ENCODE data around the gene SPRED2. TPM values are rescaled to one million over a fixed set of nuclear protein-coding genes. Genes with fewer than 3 reads are reported as not detected.

SPRED2 gene
- total RNA-seq, 1 donor from 2014 or later: 46.3 TPM

DNA sequence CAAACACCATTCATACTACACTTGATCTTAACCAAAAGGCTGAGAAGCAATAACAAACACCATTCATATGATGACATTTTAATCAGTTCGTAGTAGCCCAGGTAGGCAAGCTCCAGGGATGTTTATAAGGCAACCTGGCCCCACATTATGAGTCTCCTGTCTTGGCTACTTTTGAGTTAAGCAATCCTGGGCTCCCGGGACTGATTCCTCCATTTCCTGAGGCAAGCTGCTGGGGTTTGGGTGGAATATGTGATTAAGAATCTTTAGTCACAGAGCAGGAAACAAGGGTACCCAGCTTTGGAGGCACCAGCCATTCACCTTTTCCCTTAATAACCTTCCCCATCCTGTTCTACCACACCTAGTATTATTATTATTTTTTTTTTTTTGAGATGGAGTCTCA lies 24.5 kb upstream of the SPRED2 start:
- no peaks in the 10 kb centered on the region for H3K36me3 Mint-ChIP-seq (ENCODE audit: unreplicated experiment)
- H3K9me3 Mint-ChIP-seq (ENCODE audit: unreplicated experiment): no peaks in the 10 kb centered on the region
- H3K27ac Mint-ChIP-seq (ENCODE audit: unreplicated experiment): no peak overlapping the region
- no peak overlapping the region for H3K4me3 Mint-ChIP-seq (ENCODE audit: unreplicated experiment)
- TF ChIP-seq, protein P1, sequence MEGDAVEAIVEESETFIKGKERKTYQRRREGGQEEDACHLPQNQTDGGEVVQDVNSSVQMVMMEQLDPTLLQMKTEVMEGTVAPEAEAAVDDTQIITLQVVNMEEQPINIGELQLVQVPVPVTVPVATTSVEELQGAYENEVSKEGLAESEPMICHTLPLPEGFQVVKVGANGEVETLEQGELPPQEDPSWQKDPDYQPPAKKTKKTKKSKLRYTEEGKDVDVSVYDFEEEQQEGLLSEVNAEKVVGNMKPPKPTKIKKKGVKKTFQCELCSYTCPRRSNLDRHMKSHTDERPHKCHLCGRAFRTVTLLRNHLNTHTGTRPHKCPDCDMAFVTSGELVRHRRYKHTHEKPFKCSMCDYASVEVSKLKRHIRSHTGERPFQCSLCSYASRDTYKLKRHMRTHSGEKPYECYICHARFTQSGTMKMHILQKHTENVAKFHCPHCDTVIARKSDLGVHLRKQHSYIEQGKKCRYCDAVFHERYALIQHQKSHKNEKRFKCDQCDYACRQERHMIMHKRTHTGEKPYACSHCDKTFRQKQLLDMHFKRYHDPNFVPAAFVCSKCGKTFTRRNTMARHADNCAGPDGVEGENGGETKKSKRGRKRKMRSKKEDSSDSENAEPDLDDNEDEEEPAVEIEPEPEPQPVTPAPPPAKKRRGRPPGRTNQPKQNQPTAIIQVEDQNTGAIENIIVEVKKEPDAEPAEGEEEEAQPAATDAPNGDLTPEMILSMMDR (IDR thresholded peaks at IDR 0.05): no peak
- peaks cover 6% of the 10 kb centered on the region for H3K4me1 Mint-ChIP-seq (ENCODE audit: unreplicated experiment)
- DNase-seq (ENCODE audit: extremely low spot score, unreplicated experiment): no peak
- H3K27me3 Mint-ChIP-seq (ENCODE audit: unreplicated experiment): peaks cover 6% of the 10 kb centered on the region

DNA sequence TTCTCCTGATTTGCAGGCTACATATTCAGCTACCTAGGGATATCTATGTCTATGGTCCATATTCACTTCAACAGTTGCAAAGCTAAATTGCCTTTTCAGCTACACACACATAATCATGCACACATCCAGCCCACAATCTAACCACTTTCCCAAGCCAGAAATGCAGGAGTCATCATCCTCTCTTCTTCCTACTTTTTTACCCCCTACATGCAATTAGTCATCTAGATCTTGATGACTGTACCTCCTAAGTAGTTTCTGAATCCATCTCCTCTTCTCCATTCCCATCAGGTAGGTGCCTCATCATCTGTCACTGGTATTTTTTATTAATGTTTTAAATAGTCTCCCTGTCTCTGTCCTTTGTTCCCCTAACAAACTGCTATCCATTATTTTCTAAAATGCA lies 23.7 kb upstream of the SPRED2 start:
- DNase-seq (ENCODE audit: extremely low spot score, unreplicated experiment): no peak

DNA sequence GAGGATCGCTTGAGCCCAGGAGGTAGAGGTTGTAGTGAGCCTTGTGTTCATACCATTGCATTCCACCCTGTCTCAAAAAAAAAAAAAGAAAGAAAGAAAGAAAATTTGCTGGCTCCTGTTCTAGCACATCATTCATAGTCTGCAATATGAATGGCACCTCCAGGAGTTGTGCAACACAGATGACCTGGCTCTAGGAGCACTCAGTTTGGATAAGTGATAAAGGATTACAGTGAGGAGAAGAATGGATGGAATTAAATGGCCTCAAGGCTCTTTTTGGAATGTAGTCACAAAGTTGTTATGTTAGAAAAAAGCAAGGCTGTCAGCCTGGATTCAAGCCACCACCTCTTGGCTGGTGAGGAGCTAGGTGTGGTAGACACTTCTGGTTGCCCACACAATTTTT lies 21.5 kb upstream of the SPRED2 start:
- DNase-seq (ENCODE audit: extremely low spot score, unreplicated experiment): no peak
- Mint-ChIP-seq H3K4me1 (ENCODE audit: unreplicated experiment) (peaks cover under 1% of the 10 kb centered on the region), H3K36me3 (ENCODE audit: unreplicated experiment) (no peaks in the 10 kb centered on the region), H3K9me3 (ENCODE audit: unreplicated experiment) (no peaks in the 10 kb centered on the region), H3K27ac (ENCODE audit: unreplicated experiment) (no peak overlapping the region), H3K27me3 (ENCODE audit: unreplicated experiment) (peaks cover 6% of the 10 kb centered on the region), H3K4me3 (ENCODE audit: unreplicated experiment) (no peak overlapping the region)
- TF ChIP-seq, protein P1 (IDR thresholded peaks at IDR 0.05): no peak

More for the DNA sequence above, 23.7 kb upstream of the SPRED2 start:
- Mint-ChIP-seq H3K9me3 (ENCODE audit: unreplicated experiment) (no peaks in the 10 kb centered on the region), H3K4me3 (ENCODE audit: unreplicated experiment) (no peak overlapping the region), H3K4me1 (ENCODE audit: unreplicated experiment) (peaks cover 6% of the 10 kb centered on the region), H3K27ac (ENCODE audit: unreplicated experiment) (no peak overlapping the region), H3K36me3 (ENCODE audit: unreplicated experiment) (no peaks in the 10 kb centered on the region), H3K27me3 (ENCODE audit: unreplicated experiment) (peaks cover 6% of the 10 kb centered on the region)
- TF ChIP-seq, protein P1 (IDR thresholded peaks at IDR 0.05): no peak

DNA sequence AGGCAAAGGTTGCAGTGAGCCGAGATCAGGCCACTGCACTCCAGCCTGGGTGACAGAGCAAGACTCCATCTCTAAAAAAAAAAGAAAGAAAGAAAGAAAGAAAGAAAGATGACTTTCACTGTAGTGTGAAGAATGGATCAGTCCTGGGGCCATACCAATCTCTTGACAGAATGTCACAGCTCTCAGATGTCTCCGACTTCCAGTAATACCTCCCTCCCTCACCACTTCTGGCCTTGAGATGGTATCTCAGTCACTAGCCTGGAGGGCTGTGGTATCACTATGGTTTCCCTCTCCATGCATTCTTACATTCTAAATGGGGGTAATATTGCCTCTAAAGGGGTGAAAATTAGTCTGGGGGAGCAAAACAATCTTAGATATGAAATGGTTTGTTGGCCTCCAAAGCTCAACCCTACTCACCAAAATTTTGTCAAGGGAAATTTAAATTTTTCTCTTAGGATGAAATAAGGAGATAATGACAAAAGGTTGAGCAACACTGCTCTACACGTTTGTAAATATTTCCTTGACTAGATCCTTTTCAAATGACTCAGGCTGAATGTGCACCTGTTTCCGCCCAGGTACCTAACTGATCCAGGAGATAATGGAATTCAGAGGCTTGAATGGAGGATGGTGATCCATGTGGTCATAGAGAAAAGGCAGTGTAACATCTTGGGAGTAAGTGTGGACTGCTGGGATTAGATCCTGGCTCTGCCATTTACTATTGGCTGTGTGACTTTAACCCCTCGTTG lies 19.9 kb upstream of the SPRED2 start:
- peaks cover 6% of the 10 kb centered on the region for H3K27me3 Mint-ChIP-seq (ENCODE audit: unreplicated experiment)
- peaks cover 8% of the 10 kb centered on the region for H3K9me3 Mint-ChIP-seq (ENCODE audit: unreplicated experiment)
- H3K27ac Mint-ChIP-seq (ENCODE audit: unreplicated experiment): no peak overlapping the region
- H3K4me3 Mint-ChIP-seq (ENCODE audit: unreplicated experiment): no peak overlapping the region
- H3K36me3 Mint-ChIP-seq (ENCODE audit: unreplicated experiment): no peaks in the 10 kb centered on the region
- no peak for DNase-seq (ENCODE audit: extremely low spot score, unreplicated experiment)
- TF ChIP-seq, protein P1 (IDR thresholded peaks at IDR 0.05): no peak
- no peaks in the 10 kb centered on the region for H3K4me1 Mint-ChIP-seq (ENCODE audit: unreplicated experiment)

DNA sequence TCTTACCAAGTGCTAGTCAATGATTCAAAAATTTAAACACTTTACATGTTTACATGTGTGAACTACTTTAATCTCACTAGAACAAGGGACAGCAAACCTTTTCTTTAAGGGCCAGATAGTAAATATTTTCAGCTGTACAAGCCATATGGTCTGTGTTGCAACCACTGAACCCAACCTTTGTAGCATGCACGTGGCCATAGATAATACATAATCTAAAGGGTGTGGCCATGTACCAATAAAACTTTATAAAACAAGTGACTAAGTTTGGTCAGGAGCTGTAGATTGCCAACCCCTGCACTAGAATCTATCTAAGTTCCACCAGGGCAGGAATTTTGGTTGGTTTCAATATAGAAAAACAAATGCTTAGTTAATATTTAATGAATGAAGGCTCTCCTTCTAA lies 18.4 kb upstream of the SPRED2 start:
- H3K4me3 Mint-ChIP-seq (ENCODE audit: unreplicated experiment): no peak overlapping the region
- no peaks in the 10 kb centered on the region for H3K4me1 Mint-ChIP-seq (ENCODE audit: unreplicated experiment)
- H3K27ac Mint-ChIP-seq (ENCODE audit: unreplicated experiment): no peak overlapping the region
- peaks cover 8% of the 10 kb centered on the region for H3K9me3 Mint-ChIP-seq (ENCODE audit: unreplicated experiment)
- H3K27me3 Mint-ChIP-seq (ENCODE audit: unreplicated experiment): peaks cover 6% of the 10 kb centered on the region
- no peak for DNase-seq (ENCODE audit: extremely low spot score, unreplicated experiment)
- TF ChIP-seq, protein P1 (IDR thresholded peaks at IDR 0.05): no peak
- H3K36me3 Mint-ChIP-seq (ENCODE audit: unreplicated experiment): no peaks in the 10 kb centered on the region

Data from osteocyte (in vitro differentiated cells).